GM18520 (cell line): Measurements from ENCODE around the gene DNM2.
"Not testable (repeated sequence)": the region's sequence is repeated elsewhere in the genome, so short reads cannot be mapped to it uniquely, and the experiment has no call there.

ENCODE experiments used
- ATAC-seq: cut with Tn5 transposase; IDR thresholded peaks from one replicate; pipeline ENCODE4 v1.9.1; 2021; ENCODE audit not compliant: unreplicated experiment

The DNM2 gene

DNA sequence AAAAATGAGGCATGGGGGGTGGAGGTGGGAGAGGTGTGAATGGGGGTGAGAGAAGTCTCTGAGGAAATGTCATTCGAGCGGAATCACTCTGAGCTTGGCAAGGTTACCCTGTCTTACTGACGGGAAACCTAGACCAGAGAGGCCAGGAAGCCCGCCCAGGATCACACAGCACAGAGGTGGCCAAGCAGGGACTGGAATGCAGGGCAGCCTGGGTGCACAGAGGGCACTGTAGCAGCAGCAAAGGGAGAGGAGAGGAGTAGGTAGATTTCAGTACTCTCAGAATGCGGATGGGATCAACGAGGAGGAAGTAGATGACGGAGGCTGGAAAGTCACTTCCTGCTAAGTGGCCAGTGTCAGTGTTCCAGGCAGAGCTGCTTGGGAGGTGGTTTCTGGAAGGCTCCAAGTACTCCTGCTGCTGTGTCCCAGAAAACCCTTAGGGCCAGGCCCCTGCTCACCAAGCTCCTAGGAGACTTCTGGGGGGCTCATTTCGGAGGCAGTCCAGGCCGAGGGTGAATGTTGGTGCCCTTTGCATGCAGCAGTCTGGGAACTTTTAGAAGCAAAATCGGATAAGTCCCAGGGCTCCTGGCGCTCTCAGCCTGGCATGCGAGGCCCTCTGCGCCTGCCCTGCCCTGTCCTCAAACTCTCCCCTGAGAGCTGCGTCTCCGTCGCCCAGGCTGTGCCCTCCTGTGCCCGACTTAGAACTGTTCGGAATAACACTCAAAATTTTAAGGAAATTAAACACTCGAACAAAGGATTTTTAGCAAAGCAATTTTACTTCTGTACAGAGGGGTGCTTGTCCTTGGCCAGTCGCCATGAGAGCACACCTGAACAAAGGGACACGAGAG is 33.5 kb downstream of the DNM2 start:
- no peak for ATAC-seq

GRCh38 chr19:10752237-10752912 is 34.5 kb downstream of the DNM2 start:
- no peak for ATAC-seq

- ATAC-seq = no peak
Measured at GRCh38 chr19:10752913-10753704, 35.2 kb downstream of the DNM2 start.

DNA sequence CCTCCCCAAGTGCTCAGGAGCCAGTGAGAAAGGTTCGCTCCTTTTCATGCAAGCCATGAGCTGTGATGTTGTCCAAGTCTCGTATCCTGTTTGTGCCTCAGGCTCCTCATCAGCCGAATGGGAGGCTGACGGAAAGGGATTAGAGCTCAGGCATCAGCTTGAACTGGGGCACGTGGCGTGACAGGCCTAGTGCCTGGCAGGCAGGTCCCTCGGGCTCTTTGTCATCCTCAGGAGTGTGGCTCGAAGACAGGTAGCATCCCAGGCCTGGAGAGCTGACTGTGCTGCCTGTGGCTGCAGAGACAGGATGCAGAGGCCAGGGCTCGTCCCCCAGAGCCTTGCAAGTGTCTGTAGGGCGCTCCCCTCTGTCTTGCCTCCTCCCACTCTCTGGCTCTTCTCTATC is 38.5 kb downstream of the DNM2 start:
- ATAC-seq = no peak

DNA sequence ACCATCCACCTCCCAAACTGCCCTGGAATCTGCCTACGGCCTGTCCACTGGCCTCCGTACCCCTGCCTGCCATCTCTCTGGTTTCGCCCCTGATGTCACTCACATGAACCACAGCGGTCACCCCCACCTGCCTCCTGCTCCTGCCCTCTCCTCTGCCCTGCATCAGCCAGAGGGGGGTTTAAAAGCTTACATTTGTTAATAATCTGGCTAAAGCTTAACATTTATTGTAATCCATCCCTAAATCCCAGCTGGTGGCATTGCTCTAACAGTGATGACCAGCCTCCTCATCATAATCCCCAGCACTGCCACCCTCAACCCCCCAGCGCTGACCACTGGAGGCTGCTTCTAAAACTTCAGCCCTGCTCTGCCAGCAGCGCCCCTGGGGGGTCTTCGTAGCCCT is 38.9 kb downstream of the DNM2 start:
- no peak for ATAC-seq

GRCh38 chr19:10758050-10758449 is 40.2 kb downstream of the DNM2 start:
- ATAC-seq = not testable (repeated sequence)

DNA sequence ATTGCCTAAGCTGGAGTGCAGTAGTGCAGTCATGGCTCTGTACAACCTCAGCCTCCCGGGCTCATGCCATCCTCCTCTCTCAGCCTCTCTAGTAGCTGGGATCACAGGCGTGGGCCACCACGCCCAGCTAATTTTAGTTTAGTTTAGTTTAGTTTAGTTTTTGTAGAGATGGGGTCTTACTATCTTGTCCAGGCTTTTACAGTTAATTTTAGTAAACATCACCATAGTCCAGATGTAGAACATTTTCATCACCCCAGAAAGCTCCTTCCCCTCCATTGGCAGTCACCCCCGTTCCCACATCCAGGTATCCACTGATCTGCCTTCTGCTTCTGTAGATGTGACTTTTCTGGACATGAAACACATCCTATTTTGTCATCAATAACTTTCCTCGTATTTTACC is 41.1 kb downstream of the DNM2 start:
- ATAC-seq = no peak

- ATAC-seq = no peak
Measured at GRCh38 chr19:10760273-10760944, 42.5 kb downstream of the DNM2 start.

GRCh38 chr19:10761443-10762250 is 43.8 kb downstream of the DNM2 start:
- no peak for ATAC-seq

DNA sequence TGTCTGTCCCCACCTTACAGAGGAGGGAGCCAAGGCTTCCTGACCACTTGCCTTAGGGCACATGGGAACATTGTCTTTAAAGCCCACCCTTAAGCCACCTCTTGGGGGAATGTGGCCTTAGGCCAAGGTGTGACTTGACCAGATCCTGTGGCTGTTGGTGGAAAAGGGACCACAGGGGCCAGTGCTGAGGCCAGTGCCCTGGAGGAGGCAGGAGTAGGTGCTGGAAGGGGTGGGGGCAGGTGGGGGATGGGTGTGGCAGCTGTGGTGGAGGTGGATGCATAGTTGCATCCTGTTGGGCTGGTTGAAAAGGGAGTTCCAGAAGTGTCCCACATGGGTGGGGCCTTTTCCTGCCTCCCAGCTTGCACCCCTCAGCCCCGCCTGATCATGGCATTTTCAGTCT is 44.8 kb downstream of the DNM2 start:
- ATAC-seq = no peak

- ATAC-seq = no peak
Measured at GRCh38 chr19:10763411-10763810, 45.5 kb downstream of the DNM2 start.

DNA sequence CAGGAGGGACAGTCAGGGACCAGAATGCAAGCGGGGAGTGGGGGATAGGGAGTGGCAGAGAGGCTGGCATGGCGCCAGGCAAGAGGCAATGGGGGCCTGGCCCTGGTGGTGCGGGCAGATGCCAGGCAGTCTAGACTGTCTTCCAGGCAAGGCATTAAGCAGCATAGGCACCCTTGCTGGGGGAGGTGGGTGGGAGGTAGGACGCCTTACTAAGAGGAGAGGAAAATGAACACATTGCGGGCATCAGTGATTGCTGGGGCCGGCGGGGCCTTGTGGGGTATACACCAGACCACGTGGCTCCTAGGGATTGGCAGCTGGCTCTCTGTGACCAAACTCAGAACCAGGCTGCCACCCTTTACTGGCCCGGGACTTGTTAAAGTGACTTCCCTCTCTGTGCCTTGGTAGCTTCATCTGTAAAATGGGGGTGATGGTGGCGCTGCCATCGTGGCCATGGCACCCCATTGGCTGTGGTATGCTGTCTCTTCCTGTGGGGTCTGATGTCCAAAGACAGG is 46.0 kb downstream of the DNM2 start:
- no peak for ATAC-seq

GRCh38 chr19:10764340-10764894 is 46.5 kb downstream of the DNM2 start:
- no peak for ATAC-seq

GRCh38 chr19:10766049-10766623 is 48.3 kb downstream of the DNM2 start:
- ATAC-seq = no peak

DNA sequence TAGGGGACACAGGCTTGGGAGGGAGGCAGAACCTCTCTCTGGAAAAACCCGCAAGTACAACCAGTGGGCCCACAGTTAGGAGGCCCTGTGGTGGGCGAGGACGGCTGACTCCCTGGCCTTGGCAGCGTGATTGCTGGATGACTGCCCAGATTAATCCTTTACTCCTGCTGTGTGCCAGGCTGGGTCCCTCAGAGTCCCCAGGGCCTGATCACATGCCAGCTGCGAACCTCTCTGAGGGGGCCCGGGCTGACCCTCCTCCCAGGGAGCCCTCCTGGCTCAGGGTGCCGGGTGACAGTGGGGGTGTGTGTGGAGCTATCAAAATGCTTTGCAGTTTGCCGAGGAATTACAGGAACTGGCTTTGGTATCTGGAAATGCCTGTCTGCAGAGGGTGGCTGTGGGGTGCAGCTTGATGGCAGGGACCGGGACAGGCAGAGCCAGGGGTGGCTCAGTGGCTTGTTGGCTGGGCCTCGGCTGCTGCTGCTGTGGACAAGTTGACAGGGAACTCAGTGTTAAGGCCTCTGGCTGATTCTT is 48.9 kb downstream of the DNM2 start:
- no peak for ATAC-seq

DNA sequence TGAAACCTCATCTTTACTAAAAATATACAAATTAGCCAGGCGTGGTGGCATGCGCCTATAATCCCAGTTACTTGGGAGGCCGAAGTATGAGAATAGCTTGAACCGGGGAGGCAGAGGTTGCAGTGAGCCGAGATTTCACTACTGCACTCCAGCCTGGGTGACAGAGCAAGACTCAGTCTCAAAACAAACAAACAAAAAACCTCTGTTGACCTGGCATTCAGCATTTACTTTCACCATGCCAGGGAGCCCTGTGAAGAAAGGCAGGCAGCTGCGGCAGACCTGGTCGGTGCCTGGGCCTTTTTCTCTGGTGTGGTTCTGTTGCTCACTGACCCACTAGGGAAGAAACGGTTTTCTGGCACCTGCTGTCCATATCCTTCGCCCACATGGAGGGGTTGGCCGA is 49.8 kb downstream of the DNM2 start:
- ATAC-seq = no peak

DNA sequence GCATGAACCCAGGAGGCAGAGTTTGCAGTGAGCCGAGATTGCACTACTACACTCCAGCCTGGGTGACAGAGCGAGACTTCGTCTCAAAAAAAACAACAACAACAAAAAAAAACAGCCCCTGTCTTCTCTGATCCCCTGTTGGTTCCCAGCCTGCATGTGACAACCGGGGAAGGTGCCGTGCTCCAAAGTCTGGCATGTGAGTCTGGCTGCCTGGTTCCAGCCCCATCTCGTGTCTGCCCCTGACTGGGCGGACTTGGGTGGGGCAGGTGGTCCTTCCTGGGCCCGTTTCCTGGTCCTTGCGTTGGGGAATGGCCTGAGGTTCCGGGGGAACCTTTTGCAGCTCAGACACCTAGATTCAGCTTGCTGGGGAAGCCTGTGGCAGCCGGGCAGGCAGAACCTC is 50.5 kb downstream of the DNM2 start:
- ATAC-seq = no peak

DNA sequence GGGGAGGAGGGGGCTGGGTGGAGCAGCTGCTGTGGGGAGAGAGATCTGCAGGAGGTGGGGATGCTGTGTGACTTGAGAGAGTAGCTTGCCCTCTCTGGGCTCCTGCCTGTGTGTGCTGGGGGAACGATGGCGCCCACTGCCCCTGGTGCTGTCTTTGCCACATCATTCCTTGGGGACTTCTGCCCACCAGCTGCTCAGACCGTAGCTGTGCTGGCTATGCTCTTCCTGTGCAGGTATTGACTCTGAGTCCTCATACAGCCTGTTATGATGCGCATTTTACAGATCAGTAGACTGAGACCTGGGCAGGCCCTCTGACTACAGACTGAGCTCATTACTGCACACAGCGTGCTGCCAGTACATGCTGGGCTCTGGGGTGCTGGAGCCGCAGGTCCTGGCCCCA is 51.1 kb downstream of the DNM2 start:
- no peak for ATAC-seq
